Measurements from ENCODE around the gene SASS6.

- TF ChIP-seq CTCF (IDR thresholded peaks at IDR 0.05): no peak
- TF ChIP-seq POLR2A (IDR thresholded peaks at IDR 0.05): no peak
These were observed 23.1 kb downstream of the SASS6 start for GRCh38 chr1:100109554-100110066.
